H1 (cell line): ENCODE measurements around the gene NAA38. TPM values are rescaled to one million over a fixed set of nuclear protein-coding genes. Genes with fewer than 3 reads are reported as not detected.
A peak's percentile ranks its signal among the peaks of the same experiment; 100 is the strongest.

ENCODE experiments used
- CTCF ChIA-PET: fragments of 300-600 bp; sonication (Branson Sonifier 250); formaldehyde crosslinking; loops from one replicate; lab custom pipeline; 2021; ENCODE audit not compliant: partially characterized antibody; lab: Charles Lee
- POLR2A ChIA-PET: fragments of 300-600 bp; sonication (Branson Sonifier 250); formaldehyde crosslinking; loops from one replicate; lab custom pipeline; 2021; ENCODE audit warnings: inconsistent platforms; ENCODE audit not compliant: partially characterized antibody; lab: Charles Lee
- DNase-seq, 2 experiments: peaks; one replicate each; pipeline versions ENCODE4 v3.0.0 to v3.0.0-alpha.2; 2010 to 2022; ENCODE audit warnings: low spot score in 2 of 2, low read depth in 1 of 2, mixed read lengths in 1 of 2
- FAIRE-seq: peaks from 2 replicates; lab custom pipeline; 2011; peaks lifted over from hg19 to GRCh38; lab: Jason Lieb, UNC
- H2AFZ ChIP-seq: 2 replicates; pipeline ENCODE4 v1.8.1; 2012; ENCODE audit warnings: low read length, inconsistent platforms
- H2AK5ac ChIP-seq: 2 replicates; pipeline ENCODE4 v1.6.1; 2013; ENCODE audit warnings: low read depth, low read length
- H2BK120ac ChIP-seq: replicated peaks from 2 replicates; pipeline ENCODE3; 2013; ENCODE audit warnings: low read depth, low read length, inconsistent platforms
- H2BK12ac ChIP-seq: 2 replicates; pipeline ENCODE4 v1.6.1; 2013; ENCODE audit warnings: low read depth, low read length
- H2BK15ac ChIP-seq: 2 replicates; pipeline ENCODE4 v1.6.1; 2013; ENCODE audit warnings: low read length
- H2BK20ac ChIP-seq: 2 replicates; pipeline ENCODE4 v1.6.1; 2013; ENCODE audit warnings: low read length
- H2BK5ac ChIP-seq: 2 replicates; pipeline ENCODE4 v1.6.1; 2013; ENCODE audit warnings: low read depth, low read length
- H3K14ac ChIP-seq: 2 replicates; pipeline ENCODE4 v1.6.1; 2013; ENCODE audit warnings: inconsistent platforms; ENCODE audit not compliant: insufficient read length
- H3K18ac ChIP-seq: 2 replicates; pipeline ENCODE4 v1.6.1; 2013; ENCODE audit warnings: low read length; ENCODE audit errors: extremely low read depth
- H3K23ac ChIP-seq: 2 replicates; pipeline ENCODE4 v1.6.1; 2013; ENCODE audit warnings: inconsistent platforms; ENCODE audit not compliant: insufficient read length
- H3K23me2 ChIP-seq: 2 replicates; pipeline ENCODE4 v1.6.1; 2013; ENCODE audit warnings: low read depth, low read length
- H3K27ac ChIP-seq: 2 replicates; pipeline ENCODE4 v1.6.1; 2011; ENCODE audit warnings: low read depth, low read length, inconsistent platforms
- H3K27me3 ChIP-seq, 4 experiments: replicated peaks in 1 of 4; 1 replicate in 1 of 4; 2 replicates in 3 of 4; pipeline versions ENCODE4 v1.6.1 to v1.8.1; 2011 to 2013; ENCODE audit warnings: low read length in 3 of 4, mild to moderate bottlenecking in 3 of 4, inconsistent platforms in 2 of 4, mixed read lengths in 2 of 4, moderate library complexity in 1 of 4; ENCODE audit not compliant: control insufficient read depth in 3 of 4, insufficient read depth in 3 of 4; ENCODE audit errors: extremely low read depth in 1 of 4
- H3K36me3 ChIP-seq, 4 experiments: 2 replicates each; pipeline versions ENCODE4 v1.6.1 to v1.8.1; 2011 to 2013; ENCODE audit warnings: mild to moderate bottlenecking in 4 of 4, low read length in 3 of 4, moderate library complexity in 2 of 4, control low read depth in 1 of 4, inconsistent platforms in 1 of 4; ENCODE audit not compliant: insufficient read depth in 4 of 4, control insufficient read depth in 2 of 4
- H3K4ac ChIP-seq: replicated peaks from 2 replicates; pipeline ENCODE3; 2013; ENCODE audit warnings: low read length, low read depth, mixed read lengths, inconsistent platforms; ENCODE audit not compliant: insufficient read length
- H3K4me1 ChIP-seq, 4 experiments: replicated peaks in 1 of 4; 1 replicate in 1 of 4; 2 replicates in 3 of 4; pipeline versions ENCODE4 v1.6.1 to v1.8.1; 2011 to 2013; ENCODE audit warnings: low read length in 3 of 4, inconsistent platforms in 2 of 4, mixed read lengths in 1 of 4; ENCODE audit not compliant: insufficient read depth in 4 of 4, control insufficient read depth in 3 of 4
- H3K4me2 ChIP-seq, 2 experiments: 2 replicates each; pipeline versions ENCODE4 v1.6.1 to v1.8.1; 2011 to 2013; ENCODE audit warnings: low read depth in 2 of 2, low read length in 2 of 2, control low read depth in 1 of 2, inconsistent platforms in 1 of 2, mild to moderate bottlenecking in 1 of 2; ENCODE audit not compliant: insufficient read depth in 1 of 2
- H3K4me3 ChIP-seq, 4 experiments: fragments of 200-600, 300-600 bp in 1 of 4; sonication (generic), shearing (Covaris generic), sonication (Bioruptor Twin) in 1 of 4; 2 replicates each; pipeline versions ENCODE4 v1.5.1 to v1.8.1; 2011 to 2016; ENCODE audit warnings: low read length in 4 of 4, low read depth in 3 of 4, control low read depth in 2 of 4, inconsistent platforms in 2 of 4, mild to moderate bottlenecking in 2 of 4, mixed read lengths in 1 of 4, moderate library complexity in 1 of 4; ENCODE audit not compliant: insufficient read depth in 2 of 4; ENCODE audit errors: extremely low read depth in 1 of 4
- H3K56ac ChIP-seq: replicated peaks from 2 replicates; pipeline ENCODE3; 2013; ENCODE audit warnings: low read depth, mild to moderate bottlenecking, mixed read lengths, low read length, inconsistent platforms; ENCODE audit not compliant: insufficient read length
- H3K79me1 ChIP-seq: 2 replicates; pipeline ENCODE4 v1.6.1; 2013; ENCODE audit warnings: low read depth, low read length, control low read depth
- H3K79me2 ChIP-seq, 2 experiments: 2 replicates each; pipeline versions ENCODE4 v1.6.1 to v1.8.1; 2012 to 2013; ENCODE audit warnings: low read length in 2 of 2, mild to moderate bottlenecking in 2 of 2, inconsistent platforms in 1 of 2; ENCODE audit not compliant: insufficient read depth in 2 of 2, control insufficient read depth in 1 of 2
- H3K9ac ChIP-seq, 4 experiments: replicated peaks in 1 of 4; 1 replicate in 1 of 4; 2 replicates in 3 of 4; pipeline versions ENCODE4 v1.6.1 to v1.8.1; 2011 to 2013; ENCODE audit warnings: low read depth in 3 of 4, low read length in 3 of 4, control low read depth in 2 of 4, mild to moderate bottlenecking in 2 of 4, moderate library complexity in 2 of 4, inconsistent platforms in 1 of 4; ENCODE audit errors: extremely low read depth in 1 of 4
- H3K9me3 ChIP-seq, 2 experiments: 2 replicates each; pipeline versions ENCODE4 v1.6.1 to v1.8.1; 2012 to 2013; ENCODE audit warnings: mild to moderate bottlenecking in 2 of 2, moderate library complexity in 2 of 2, control low read depth in 1 of 2, inconsistent platforms in 1 of 2, low read depth in 1 of 2, low read length in 1 of 2, mixed read lengths in 1 of 2; ENCODE audit not compliant: insufficient read depth in 2 of 2
- H4K20me1 ChIP-seq, 2 experiments: replicated peaks in 1 of 2; 2 replicates each; pipeline versions ENCODE3 to v1.8.1; 2011 to 2013; ENCODE audit warnings: inconsistent platforms in 2 of 2, low read length in 2 of 2, mild to moderate bottlenecking in 1 of 2; ENCODE audit not compliant: insufficient read depth in 2 of 2, control insufficient read depth in 1 of 2
- H4K5ac ChIP-seq: 2 replicates; pipeline ENCODE4 v1.6.1; 2013; ENCODE audit warnings: low read length, low read depth, mixed read lengths, inconsistent platforms; ENCODE audit not compliant: insufficient read length
- H4K8ac ChIP-seq: 2 replicates; pipeline ENCODE4 v1.8.0; 2013; ENCODE audit warnings: mild to moderate bottlenecking, moderate library complexity, low read length, inconsistent platforms; ENCODE audit not compliant: insufficient read depth; ENCODE audit errors: extremely low read depth
- H4K91ac ChIP-seq: replicated peaks from 2 replicates; pipeline ENCODE3; 2013; ENCODE audit warnings: low read length, mixed read lengths, inconsistent platforms; ENCODE audit not compliant: insufficient read length
- BCL11A ChIP-seq, 2 experiments: IDR thresholded peaks; one replicate each; pipeline ENCODE4 v1.6.1; 2011; ENCODE audit warnings: low read depth in 2 of 2, low read length in 2 of 2, mild to moderate bottlenecking in 2 of 2
- EGR1 ChIP-seq: IDR thresholded peaks from 2 replicates; pipeline ENCODE4 v1.6.1; 2011; ENCODE audit warnings: low read depth, low read length, borderline replicate concordance
- HDAC2 ChIP-seq, 2 experiments: fragments of 300-600 bp in 1 of 2; sonication (generic) in 1 of 2; IDR thresholded peaks; 2 replicates each; pipeline ENCODE4 v1.6.1; 2011 to 2012; ENCODE audit warnings: low read depth in 2 of 2, low read length in 2 of 2, mild to moderate bottlenecking in 2 of 2, moderate library complexity in 2 of 2, borderline replicate concordance in 1 of 2, inconsistent platforms in 1 of 2
- KDM4A ChIP-seq: IDR thresholded peaks from one replicate; pipeline ENCODE4 v1.7.1; 2012; ENCODE audit warnings: low read depth, mild to moderate bottlenecking, moderate library complexity, low read length, inconsistent platforms; ENCODE audit not compliant: severe bottlenecking
- RBBP5 ChIP-seq: IDR thresholded peaks from 2 replicates; pipeline ENCODE4 v1.7.1; 2012; ENCODE audit warnings: low read depth, mild to moderate bottlenecking, inconsistent platforms, low read length, moderate library complexity, borderline replicate concordance
- SP1 ChIP-seq: IDR thresholded peaks from 2 replicates; pipeline ENCODE4 v1.6.1; 2011; ENCODE audit warnings: low read depth, low read length
- TAF1 ChIP-seq: IDR thresholded peaks from 2 replicates; pipeline ENCODE4 v1.6.1; 2011; ENCODE audit warnings: mild to moderate bottlenecking, low read depth, low read length
- WGBS, 2 experiments: shearing (Covaris generic) in 1 of 2; methylation state at CpG; one replicate each; pipeline versions ENCODE4 v1.1.6 to v1.1.7; 2013 to 2015; ENCODE audit warnings: low lambda C conversion rate in 2 of 2, mixed read lengths in 2 of 2, inconsistent platforms in 1 of 2, low coverage in 1 of 2, missing lambda C conversion rate in 1 of 2; ENCODE audit not compliant: insufficient replicate concordance in 2 of 2, insufficient coverage in 1 of 2, insufficient read length in 1 of 2; ENCODE audit errors: extremely low coverage in 1 of 2, missing lambda C conversion rate in 1 of 2; 5-methylcytosine and 5-hydroxymethylcytosine counted together
- polyA plus RNA-seq, 7 experiments: library from polyadenylated mRNA; depleted of rRNA in 3 of 7; stranded (reverse) in 5 of 7; unstranded in 2 of 7; fragments of >200 nt in 5 of 7; fragments of 200-250 nt in 2 of 7; gene quantifications; 1 replicate in 5 of 7; 2 replicates in 1 of 7; 4 replicates in 1 of 7; pipeline versions ENCODE4 v1.2.1 to v1.2.3, GENCODE V29; 2011 to 2013; ENCODE audit warnings: missing spikeins in 2 of 7, mixed read lengths in 2 of 7
- total RNA-seq: library from RNA; stranded (reverse); fragmentation: NEBNext Ultra II Directional; extraction: Animal tissue kit (Norgen Biotek cat#: 25700); gene quantifications from 2 replicates; pipeline ENCODE4 v1.2.1, GENCODE V29; 2021
- TF ChIP-seq, protein P1 (sequence below): IDR thresholded peaks from 2 replicates; pipeline ENCODE4 v1.6.1; 2011; ENCODE audit warnings: low read length, improper control_type of control experiment
- TF ChIP-seq, protein P2 (sequence below): IDR thresholded peaks from 2 replicates; pipeline ENCODE4 v1.6.1; 2012; ENCODE audit warnings: low read length, inconsistent platforms

NAA38 gene
- total and polyA plus RNA-seq, 2 of the 8 experiments (the other 6 are each of a cell fraction or from before 2014, with no cell fraction given), result 30.2 to 109 TPM

DNA sequence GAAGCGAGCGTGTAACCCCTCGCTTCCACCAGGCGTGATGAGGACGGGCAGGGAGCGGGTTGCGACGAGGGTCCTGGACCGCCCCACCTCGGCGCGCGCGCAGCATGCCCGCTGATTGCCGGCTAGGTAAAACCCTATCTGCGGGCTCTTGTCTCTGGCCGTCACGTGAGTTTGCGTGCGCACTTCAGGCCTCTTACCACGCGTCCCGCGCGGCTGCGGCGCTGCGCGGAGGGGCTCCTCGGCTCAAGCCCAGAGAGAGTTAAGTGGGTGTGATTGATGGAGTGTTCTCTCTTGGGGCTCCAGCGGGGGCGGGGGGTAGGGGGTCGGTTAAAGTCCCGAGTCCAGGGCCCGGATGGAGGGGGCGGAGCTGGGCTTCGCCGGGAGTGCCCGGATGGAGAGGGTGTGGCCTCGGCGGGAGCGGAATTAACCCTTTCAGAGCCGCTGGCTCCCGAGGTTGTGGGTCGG is 15.4 kb downstream of the NAA38 start:
- no peak overlapping the region for H3K23ac ChIP-seq
- H3K9ac ChIP-seq, result peak overlapping the region; percentile 57 to 71 (median 66); a peak in 6 of 7 replicates
- peak overlapping the region; percentile 96 to 100 for H3K4me2 ChIP-seq
- peak overlapping the region; percentile 77 for H4K8ac ChIP-seq
- no peak overlapping the region for H4K91ac ChIP-seq
- H4K20me1 ChIP-seq, result peaks cover 12 to 42% of the 10 kb centered on the region in 2 experiments
- peak overlapping the region; percentile 70 to 98 (median 86) for H3K4me3 ChIP-seq
- H2BK120ac ChIP-seq, result no peak overlapping the region
- ChIA-PET CTCF (interaction anchor here (1.7 to 2.1 kb wide), 4 partner anchors 9 to 98 kb away, joined by 4 to 7 read pairs (median 6); no protein-coding TSS in a partner anchor), POLR2A (interaction anchor here (0.6 to 4.2 kb wide), 7 partner anchors 10 to 165 kb away, joined by 3 to 20 read pairs (median 5); partner anchors contain the start of genes CYB5D1, KDM6B, NAA38 and TMEM88)
- no peaks in the 10 kb centered on the region for H3K79me2 ChIP-seq
- H2BK5ac ChIP-seq, result peak overlapping the region; percentile 60; the same call in 1 of the 2 replicates
- peaks cover 10 to 34% (median 21%) of the 10 kb centered on the region in 4 experiments for H3K4me1 ChIP-seq
- peak overlapping the region; percentile 75 for H4K5ac ChIP-seq
- FAIRE-seq, result no peak
- H2BK12ac ChIP-seq, result no peak overlapping the region
- H3K9me3 ChIP-seq, result no peaks in the 10 kb centered on the region
- no peak overlapping the region for H2BK15ac ChIP-seq
- H3K27ac ChIP-seq, result peak overlapping the region; percentile 37; the same call in 1 of the 2 replicates
- peak in 1 of 2 experiments; percentile 98 for DNase-seq
- H2AK5ac ChIP-seq, result no peak overlapping the region
- WGBS, 2 experiments, result 0% methylated on average over 42 of the region's 46 CpGs; no CpG with 5 or more reads in 1 of the 2 experiments
- H3K23me2 ChIP-seq, result peaks cover 37% of the 10 kb centered on the region
- H3K36me3 ChIP-seq, result no peaks in the 10 kb centered on the region; a peak in 1 of 8 replicates
- H3K18ac ChIP-seq, result peak overlapping the region; percentile 93
- H2AFZ ChIP-seq, result no peak overlapping the region
- H3K27me3 ChIP-seq, result peaks cover 18 to 53% (median 49%) of the 10 kb centered on the region in 4 experiments
- no peak overlapping the region for H3K14ac ChIP-seq
- H3K56ac ChIP-seq, result peak overlapping the region; percentile 91
- H3K4ac ChIP-seq, result no peak overlapping the region
- no peak overlapping the region for H2BK20ac ChIP-seq
- H3K79me1 ChIP-seq, result no peaks in the 10 kb centered on the region
- TF ChIP-seq RBBP5 (no peak), HDAC2 (IDR thresholded peaks at IDR 0.05; ENCODE audit: borderline replicate concordance in 1 of 2, low read depth in 2 of 2, low read length in 2 of 2) (0 out of 4 replicates have a peak, but pooled peaks of 1 of the 2 experiments have one; percentile 71), SP1 (peak; percentile 69; the same call in 1 of the 2 replicates), TAF1 (no peak), EGR1 (peak; percentile 76; the same call in 1 of the 2 replicates), KDM4A (peak; percentile 65), BCL11A (IDR thresholded peaks at IDR 0.05; ENCODE audit: low read depth in 2 of 2, low read length in 2 of 2) (no peak)
- TF ChIP-seq, protein P1, sequence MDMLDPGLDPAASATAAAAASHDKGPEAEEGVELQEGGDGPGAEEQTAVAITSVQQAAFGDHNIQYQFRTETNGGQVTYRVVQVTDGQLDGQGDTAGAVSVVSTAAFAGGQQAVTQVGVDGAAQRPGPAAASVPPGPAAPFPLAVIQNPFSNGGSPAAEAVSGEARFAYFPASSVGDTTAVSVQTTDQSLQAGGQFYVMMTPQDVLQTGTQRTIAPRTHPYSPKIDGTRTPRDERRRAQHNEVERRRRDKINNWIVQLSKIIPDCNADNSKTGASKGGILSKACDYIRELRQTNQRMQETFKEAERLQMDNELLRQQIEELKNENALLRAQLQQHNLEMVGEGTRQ, result 0 out of 2 replicates have a peak, but pooled peaks have one; percentile 22
- TF ChIP-seq, protein P2, sequence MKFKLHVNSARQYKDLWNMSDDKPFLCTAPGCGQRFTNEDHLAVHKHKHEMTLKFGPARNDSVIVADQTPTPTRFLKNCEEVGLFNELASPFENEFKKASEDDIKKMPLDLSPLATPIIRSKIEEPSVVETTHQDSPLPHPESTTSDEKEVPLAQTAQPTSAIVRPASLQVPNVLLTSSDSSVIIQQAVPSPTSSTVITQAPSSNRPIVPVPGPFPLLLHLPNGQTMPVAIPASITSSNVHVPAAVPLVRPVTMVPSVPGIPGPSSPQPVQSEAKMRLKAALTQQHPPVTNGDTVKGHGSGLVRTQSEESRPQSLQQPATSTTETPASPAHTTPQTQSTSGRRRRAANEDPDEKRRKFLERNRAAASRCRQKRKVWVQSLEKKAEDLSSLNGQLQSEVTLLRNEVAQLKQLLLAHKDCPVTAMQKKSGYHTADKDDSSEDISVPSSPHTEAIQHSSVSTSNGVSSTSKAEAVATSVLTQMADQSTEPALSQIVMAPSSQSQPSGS, result no peak
